HG02623 (cell line): ENCODE measurements around the gene RACGAP1.

Experiments used
- ATAC-seq: cut with Tn5 transposase; IDR thresholded peaks from one replicate; pipeline ENCODE4 v1.9.1; 2021; ENCODE audit warnings: moderate library complexity; ENCODE audit not compliant: unreplicated experiment

The RACGAP1 gene

GRCh38 chr12:50056639-50056976 is 31.3 kb upstream of the RACGAP1 start:
- ATAC-seq: no peak

DNA sequence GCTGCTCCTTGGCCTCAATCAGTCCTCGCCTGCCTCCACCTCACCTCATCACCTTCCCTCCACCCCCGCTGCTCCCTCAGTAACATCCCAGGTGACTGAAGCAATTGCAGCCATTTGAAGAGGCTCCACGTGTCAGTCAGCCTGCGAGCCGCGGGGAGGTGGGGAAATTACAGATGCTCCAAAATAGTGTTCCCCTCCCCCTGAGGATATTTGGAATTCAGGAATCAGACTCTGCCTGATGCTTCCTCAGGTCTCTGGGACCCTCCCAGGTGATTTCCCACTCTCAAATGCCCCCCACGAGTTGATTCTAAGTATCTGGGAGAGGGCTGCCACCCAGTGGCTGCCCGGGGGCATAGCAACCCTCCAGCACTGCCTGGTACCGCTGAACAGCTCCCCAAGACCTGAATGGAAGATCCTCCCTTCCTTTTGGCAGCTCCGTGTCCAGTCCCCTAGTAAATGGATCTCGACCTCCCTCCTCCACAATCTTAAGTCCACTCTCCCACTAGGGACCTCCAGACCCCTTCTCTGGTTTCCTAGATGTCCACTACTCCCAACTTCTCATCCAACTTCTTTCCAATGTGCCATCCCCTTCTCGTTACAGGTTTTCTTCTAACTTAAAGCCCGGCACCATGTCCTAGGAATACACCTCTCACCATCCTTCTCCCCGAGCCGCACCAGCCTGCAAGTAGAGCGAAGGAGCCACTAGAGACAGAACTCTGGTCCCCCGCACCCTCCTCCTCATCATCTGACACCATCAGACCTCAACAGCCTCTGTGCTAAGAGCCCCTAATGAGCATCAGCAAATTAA is 30.7 kb upstream of the RACGAP1 start:
- no peak for ATAC-seq

- ATAC-seq: no peak
Observed at GRCh38 chr12:50053583-50053982, 28.3 kb upstream of the RACGAP1 start.

GRCh38 chr12:50052964-50053363 is 27.7 kb upstream of the RACGAP1 start:
- ATAC-seq: no peak

DNA sequence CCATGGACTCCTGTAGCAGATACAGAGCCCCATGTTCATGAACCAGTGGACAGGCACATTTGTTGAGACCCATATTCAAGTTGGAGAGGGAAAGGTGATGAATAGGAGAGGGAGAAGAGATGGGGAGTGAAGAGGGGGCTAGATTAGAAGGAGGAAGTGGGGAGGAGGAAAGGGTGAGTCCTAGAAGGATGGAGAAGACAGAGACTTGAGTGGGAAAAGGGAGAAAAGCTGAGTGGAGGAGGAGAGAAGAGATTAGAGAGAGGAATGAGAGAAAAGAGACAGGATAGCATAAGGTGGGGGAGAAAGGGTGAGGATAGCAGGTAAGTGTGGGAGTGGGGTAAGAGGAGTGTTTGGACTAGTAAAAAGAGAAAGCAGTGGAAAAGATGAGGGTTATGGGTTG is 27.2 kb upstream of the RACGAP1 start:
- no peak for ATAC-seq

GRCh38 chr12:50051101-50051806 is 26.0 kb upstream of the RACGAP1 start:
- ATAC-seq: no peak

DNA sequence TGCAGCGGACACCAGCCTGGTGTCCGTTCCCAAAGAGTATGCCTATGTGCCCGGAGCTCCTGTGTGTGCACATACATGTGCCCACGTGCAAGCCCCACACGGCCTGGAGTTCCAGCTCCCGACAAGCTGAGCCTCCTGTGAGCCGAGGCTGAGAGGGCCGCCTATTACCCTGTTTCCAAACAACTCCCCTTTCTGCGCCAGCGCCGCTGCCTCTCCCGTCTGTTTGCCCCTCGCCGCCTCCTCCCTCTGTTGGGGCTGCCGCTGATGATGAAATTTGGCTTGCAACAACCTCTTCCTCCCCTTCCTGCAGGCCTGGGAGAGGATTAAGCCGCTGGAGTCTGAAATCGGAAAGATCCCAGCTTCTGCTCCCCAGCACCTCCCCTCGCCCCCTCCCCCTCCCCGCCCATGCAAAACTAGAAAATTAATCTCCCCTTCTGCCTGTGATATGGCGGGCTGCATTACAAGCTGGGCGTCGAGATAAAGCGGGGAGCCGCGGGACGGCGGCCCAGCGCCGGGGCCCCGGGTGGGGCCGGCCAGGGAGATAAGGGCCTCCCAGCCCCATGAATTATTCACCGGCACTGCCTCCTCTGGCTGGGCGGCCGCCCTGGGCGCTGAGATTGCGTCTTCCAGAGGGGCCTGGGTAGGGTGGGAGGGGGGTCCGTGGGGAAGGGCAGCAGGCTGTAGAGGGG is 25.3 kb upstream of the RACGAP1 start:
- ATAC-seq: no peak

GRCh38 chr12:50050119-50050385 is 24.8 kb upstream of the RACGAP1 start:
- no peak for ATAC-seq

GRCh38 chr12:50049254-50050118 is 24.2 kb upstream of the RACGAP1 start:
- no peak for ATAC-seq

DNA sequence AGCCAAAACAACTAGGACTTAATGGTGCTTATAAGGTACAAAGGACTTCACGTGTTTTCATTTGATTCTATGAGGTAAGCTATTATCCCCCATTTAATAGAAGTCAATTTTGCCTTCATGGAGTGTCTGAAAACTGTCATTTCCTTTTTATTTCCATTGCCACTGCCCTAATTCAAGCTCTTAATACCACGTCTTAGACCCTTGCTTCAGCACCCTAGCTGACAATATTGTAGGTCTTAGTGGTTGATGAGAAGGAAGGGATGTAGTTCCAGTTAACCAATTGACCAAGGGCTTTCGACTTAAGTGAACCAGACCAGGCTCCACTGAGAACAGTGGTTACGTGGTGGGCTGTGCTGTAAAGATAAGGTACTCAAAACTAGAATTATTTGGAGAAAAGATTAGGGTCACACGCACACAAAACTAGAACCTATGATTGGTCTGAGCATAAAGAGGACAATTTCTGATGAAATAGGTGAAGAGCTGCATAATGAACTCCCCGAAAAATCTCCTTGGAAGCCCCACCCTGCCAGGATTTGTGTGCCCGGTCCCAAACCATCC is 22.5 kb upstream of the RACGAP1 start:
- no peak for ATAC-seq

GRCh38 chr12:50043854-50044253 is 18.6 kb upstream of the RACGAP1 start:
- ATAC-seq: no peak

GRCh38 chr12:50043308-50043707 is 18.0 kb upstream of the RACGAP1 start:
- no peak for ATAC-seq

DNA sequence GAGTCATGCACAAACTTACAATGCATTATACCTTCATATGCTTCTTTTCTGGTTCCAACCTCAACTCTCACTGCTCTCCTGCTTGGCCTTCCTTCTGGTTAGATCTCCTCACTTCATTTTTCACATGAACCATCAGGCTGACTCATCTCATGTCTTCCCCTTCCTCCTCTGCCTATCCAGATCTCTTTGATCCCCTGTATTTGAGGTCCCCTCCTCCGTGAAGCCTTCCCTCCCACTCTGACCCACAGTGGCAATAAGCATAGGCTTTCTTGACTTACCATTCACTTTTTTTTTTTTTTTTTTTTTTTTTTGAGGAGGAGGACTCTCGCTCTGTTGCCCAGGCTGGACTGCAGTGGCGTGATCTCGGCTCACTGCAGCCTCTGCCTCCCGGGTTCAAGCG is 17.4 kb upstream of the RACGAP1 start:
- no peak for ATAC-seq

DNA sequence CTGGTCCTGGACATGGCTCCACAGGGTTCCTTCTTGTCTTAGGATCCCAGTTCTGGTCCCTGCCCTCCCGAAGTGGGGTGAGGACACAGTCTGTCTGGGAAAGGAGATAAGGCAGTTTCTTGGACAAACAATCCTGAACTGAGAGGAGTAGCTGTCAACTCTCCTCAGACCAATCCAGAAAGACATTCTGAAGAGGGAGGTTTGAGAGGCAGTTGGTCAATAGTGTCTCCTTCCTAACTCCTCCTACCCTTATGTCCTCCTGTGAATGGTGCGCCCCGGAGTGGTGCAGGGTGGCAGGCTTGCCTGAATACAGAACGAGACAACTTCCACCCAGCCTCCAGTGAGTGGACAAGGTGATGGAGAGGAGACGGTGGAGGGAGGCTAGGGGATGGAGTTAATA is 16.7 kb upstream of the RACGAP1 start:
- ATAC-seq: no peak

GRCh38 chr12:50041062-50041860 is 16.0 kb upstream of the RACGAP1 start:
- no peak for ATAC-seq

GRCh38 chr12:50040657-50041056 is 15.4 kb upstream of the RACGAP1 start:
- no peak for ATAC-seq

DNA sequence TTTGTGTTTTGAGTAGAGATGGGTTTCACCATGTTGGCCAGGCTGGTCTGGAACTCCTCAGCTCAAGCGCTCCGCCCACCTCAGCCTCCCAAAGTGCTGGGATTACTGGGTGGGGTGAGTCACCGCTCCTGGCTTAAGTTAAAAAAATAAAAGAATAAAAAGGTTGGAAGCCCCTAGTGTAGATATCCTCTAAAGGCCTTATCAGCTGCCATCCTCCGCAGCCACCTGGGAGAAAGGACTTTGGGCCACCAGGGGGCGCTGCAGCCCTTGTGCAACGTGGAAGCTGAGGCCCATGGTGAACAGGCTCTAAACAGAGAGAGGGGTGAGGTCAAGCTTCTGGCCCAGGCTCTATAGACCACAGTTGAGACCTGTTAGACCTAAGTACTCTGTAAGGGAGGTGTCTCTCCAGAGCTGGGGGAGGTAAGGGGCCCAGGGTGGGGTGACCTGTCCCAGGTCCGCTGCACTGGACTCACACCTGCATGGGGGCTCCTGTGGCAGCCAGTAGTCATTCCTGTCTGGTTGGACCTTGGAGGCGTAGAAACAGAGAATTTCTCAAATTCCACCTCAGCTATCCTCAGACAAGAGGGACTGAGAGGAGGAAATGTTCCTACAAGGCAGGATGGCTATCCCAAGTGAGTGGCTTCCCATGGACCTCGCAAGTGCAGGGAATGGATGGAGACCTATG is 14.0 kb upstream of the RACGAP1 start:
- ATAC-seq: peak; percentile 58

DNA sequence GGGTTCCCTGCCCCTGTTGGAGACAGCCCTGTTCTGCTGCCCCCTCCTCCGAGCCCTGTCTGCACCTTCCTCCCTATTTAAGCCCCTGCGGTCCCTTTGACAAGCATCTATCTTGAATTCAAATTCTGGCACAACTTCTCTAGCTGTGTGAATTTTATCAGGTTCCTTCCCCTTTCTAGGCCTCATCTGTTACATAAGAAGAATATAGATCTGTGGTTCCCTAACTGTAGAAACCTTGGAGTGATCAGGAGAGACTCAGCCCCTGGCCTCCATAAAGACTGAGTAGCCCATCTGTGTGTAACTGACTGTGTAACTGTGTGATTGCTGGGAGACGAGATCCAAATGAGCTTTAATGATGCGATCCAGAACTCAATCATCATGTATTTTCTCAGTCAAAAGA is 13.0 kb upstream of the RACGAP1 start:
- no peak for ATAC-seq

DNA sequence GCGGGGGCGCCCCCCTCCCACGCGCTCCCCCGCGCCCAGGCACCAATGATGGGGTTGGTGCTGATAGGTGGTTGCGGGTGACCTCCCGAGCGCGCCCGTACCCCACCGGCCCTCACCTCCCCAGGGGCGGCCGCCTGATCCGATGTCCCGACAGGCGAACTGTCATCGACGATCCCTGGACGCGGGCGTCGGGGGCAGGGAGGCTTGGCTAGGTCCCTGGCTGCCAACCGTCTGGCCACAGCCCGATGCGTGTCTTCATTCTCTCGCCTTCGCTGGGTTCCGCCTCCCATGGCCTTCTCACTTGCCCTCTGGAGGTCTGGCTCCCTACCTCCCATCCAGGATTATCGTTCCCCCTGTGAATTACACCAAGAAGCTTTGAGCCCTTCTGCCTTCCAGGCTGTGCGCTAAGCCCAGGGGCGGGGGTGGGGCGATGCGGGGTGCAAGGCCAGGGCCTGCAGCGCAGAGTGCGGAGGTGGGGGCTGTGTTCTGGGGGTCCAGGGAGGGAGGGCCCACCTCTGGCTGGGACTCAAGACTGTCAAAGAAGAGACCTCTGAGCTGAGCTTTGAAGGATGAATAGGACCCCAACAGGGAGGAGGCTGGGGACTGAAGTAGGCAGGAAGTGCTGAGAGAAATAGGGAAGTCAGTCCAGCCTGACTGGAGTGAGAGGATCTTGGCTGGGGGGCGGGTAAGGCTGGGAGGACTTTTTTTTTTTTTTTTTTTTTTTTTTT is 7.7 kb upstream of the RACGAP1 start:
- ATAC-seq: no peak
